K562 (cell line): Measurements from ENCODE around the gene PIM3. TPM values are rescaled to one million over a fixed set of nuclear protein-coding genes. Genes with fewer than 3 reads are reported as not detected.

Experiments
- ADNP ChIP-seq: fragments of 200-800 bp; sonication (Bioruptor generic); IDR thresholded peaks from 2 replicates; pipeline ENCODE4 v1.6.1; 2016; ENCODE audit warnings: missing genetic modification characterization, missing compliant biosample characterization
- BHLHE40 ChIP-seq: IDR thresholded peaks from 2 replicates; pipeline ENCODE4 v1.6.1; 2011; ENCODE audit warnings: low read length, improper control_type of control experiment
- FOXA1 ChIP-seq: fragments of 450-650 bp; IDR thresholded peaks from 2 replicates; pipeline ENCODE4 v1.6.1; 2016; ENCODE audit warnings: mild to moderate bottlenecking, borderline replicate concordance
- GABPB1 ChIP-seq: sonication (generic); formaldehyde crosslinking; IDR thresholded peaks from 2 replicates; pipeline ENCODE4 v1.8.0; 2022; ENCODE audit warnings: mild to moderate bottlenecking, missing genetic modification reagents
- PTRF ChIP-seq: fragments of 450-650 bp; IDR thresholded peaks from 2 replicates; pipeline ENCODE4 v1.6.1; 2016; ENCODE audit warnings: mild to moderate bottlenecking, missing genetic modification characterization, missing compliant biosample characterization
- SIN3A ChIP-seq, 2 experiments: fragments of 150-350 bp in 1 of 2; IDR thresholded peaks; 2 replicates each; pipeline ENCODE4 v1.6.1; 2011 to 2016; ENCODE audit warnings: borderline replicate concordance in 2 of 2, low read depth in 2 of 2, low read length in 2 of 2, mild to moderate bottlenecking in 2 of 2, moderate library complexity in 2 of 2; ENCODE audit not compliant: control insufficient read depth in 1 of 2
- TGIF2 ChIP-seq: sonication (generic); formaldehyde crosslinking; IDR thresholded peaks from 2 replicates; pipeline ENCODE4 v1.8.1; 2022; ENCODE audit warnings: mild to moderate bottlenecking, missing genetic modification reagents, moderate library complexity
- ZBTB7A ChIP-seq: IDR thresholded peaks from 2 replicates; pipeline ENCODE4 v1.6.1; 2011; ENCODE audit warnings: low read depth, mild to moderate bottlenecking, low read length, moderate library complexity, borderline replicate concordance; ENCODE audit not compliant: control insufficient read depth
- ZNF696 ChIP-seq: fragments of 250-450 bp; sonication (Bioruptor Pico); conservative IDR thresholded peaks from 2 replicates; pipeline ENCODE4 v1.4.0; 2020; ENCODE audit warnings: mild to moderate bottlenecking, moderate library complexity
- ZNF780A ChIP-seq: fragments of 250-450 bp; sonication (Bioruptor Pico); IDR thresholded peaks from 2 replicates; pipeline ENCODE4 v1.5.0; 2021; ENCODE audit warnings: mild to moderate bottlenecking
- polyA plus RNA-seq, 8 experiments: library from polyadenylated mRNA; depleted of rRNA in 4 of 8; stranded (reverse) in 5 of 8; unstranded in 3 of 8; fragments of >200 nt; fragmentation: Nextera tagmentation in 2 of 8; fragmentation: Illumina TruSeq in 1 of 8; extraction: Ambion mirVana in 2 of 8; extraction: Trizol in 1 of 8; gene quantifications; 2 replicates each; pipeline versions ENCODE4 v1.2.1 to v1.2.3, GENCODE V29; 2011 to 2014; ENCODE audit warnings: inconsistent platforms in 1 of 8, missing spikeins in 1 of 8
- total RNA-seq, 7 experiments: library from RNA; depleted of rRNA in 6 of 7; stranded (reverse); fragments of >200 nt in 6 of 7; fragmentation: Illumina TruSeq in 2 of 7; extraction: Trizol in 2 of 7; gene quantifications; 2 replicates each; pipeline versions ENCODE4 v1.2.1 to v1.2.3, GENCODE V29; 2011 to 2021; ENCODE audit warnings: low replicate concordance in 1 of 7
- TF ChIP-seq, protein P1 (sequence below): fragments of 250-450 bp; sonication (Bioruptor Pico); IDR thresholded peaks from 2 replicates; pipeline ENCODE4 v1.8.0; 2021; ENCODE audit warnings: borderline replicate concordance, mild to moderate bottlenecking, moderate library complexity; ENCODE audit not compliant: poor library complexity, severe bottlenecking
- TF ChIP-seq, protein P2 (sequence below): fragments of 450-650 bp; IDR thresholded peaks from 2 replicates; pipeline ENCODE4 v1.6.1; 2016; ENCODE audit warnings: antibody characterized with exemption
- TF ChIP-seq, protein P3 (sequence below): fragments of 200-600 bp; sonication (generic); IDR thresholded peaks from one replicate; pipeline ENCODE4 v1.6.1; 2012; ENCODE audit warnings: mild to moderate bottlenecking, low read depth, low read length, inconsistent platforms

PIM3 gene
- total and polyA plus RNA-seq, 9 of the 15 experiments (the other 6 are each of a cell fraction or from before 2014, with no cell fraction given): 0.24 to 40.5 (median 5.3) TPM

DNA sequence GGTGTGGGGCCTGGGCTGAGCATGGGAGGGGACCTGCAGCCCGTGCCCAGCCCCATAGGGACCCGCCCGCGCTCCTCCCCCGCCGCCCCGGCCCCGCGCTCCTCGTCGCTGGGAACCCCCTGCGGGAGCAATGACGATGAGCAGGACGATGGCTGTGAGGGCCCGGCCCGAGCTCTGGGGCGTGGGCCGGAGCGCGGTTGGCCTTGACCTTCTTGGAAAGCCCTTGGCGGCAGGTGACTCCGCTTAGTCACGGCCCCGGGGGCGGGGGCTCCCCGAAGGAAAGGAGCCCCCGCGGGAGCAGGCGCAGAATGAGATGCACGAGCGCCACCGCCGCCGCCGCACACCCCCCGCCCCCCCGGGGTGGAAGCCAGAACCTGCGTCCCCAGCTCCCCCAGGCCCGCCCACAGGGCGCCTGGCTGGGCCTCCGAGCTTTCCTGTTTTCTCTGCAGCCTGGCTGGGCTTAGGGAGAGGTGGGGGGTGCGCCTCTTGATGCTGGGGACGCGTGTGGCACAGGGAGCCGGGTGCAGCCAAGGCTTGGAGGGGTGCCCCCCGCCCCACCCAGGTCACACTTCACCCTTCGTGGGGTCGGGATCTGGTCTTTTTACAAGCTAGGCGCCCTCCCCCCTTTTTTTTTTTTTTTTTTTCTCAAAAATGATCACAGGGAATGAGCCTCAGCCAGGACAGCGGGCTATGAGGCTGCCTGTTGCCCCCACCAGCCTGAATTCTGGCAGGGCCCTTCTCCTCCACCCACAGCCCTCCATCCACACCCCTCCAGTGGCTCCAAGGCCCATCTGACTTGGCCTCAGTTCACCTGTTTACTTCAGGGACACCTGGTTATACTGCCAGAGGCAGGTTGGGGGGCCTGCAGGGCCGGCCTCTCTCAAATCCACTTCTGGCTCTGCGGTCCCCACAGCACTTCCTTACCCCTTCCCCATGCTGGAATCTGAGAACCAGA is 24.3 kb upstream of the PIM3 start (continued):
- TF ChIP-seq ZNF780A (CRISPR knock-in tag): no peak
- TF ChIP-seq, protein P1, sequence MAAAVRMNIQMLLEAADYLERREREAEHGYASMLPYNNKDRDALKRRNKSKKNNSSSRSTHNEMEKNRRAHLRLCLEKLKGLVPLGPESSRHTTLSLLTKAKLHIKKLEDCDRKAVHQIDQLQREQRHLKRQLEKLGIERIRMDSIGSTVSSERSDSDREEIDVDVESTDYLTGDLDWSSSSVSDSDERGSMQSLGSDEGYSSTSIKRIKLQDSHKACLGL (CRISPR knock-in tag): no peak
- TF ChIP-seq FOXA1: no peak
- TF ChIP-seq, protein P2, sequence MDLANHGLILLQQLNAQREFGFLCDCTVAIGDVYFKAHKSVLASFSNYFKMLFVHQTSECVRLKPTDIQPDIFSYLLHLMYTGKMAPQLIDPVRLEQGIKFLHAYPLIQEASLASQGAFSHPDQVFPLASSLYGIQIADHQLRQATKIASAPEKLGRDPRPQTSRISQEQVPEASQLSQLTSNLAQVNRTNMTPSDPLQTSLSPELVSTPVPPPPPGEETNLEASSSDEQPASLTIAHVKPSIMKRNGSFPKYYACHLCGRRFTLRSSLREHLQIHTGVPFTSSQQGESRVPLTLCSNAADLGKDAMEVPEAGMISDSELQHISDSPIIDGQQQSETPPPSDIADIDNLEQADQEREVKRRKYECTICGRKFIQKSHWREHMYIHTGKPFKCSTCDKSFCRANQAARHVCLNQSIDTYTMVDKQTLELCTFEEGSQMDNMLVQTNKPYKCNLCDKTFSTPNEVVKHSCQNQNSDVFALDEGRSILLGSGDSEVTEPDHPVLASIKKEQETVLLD: no peak
- peak; percentile 96 for TF ChIP-seq BHLHE40
- TF ChIP-seq ZNF696 (CRISPR knock-in tag): no peak
- TF ChIP-seq PTRF (tag): no peak
- TF ChIP-seq ADNP (tag): no peak
- TF ChIP-seq SIN3A (IDR thresholded peaks at IDR 0.05; ENCODE audit: borderline replicate concordance in 2 of 2, control insufficient read depth in 1 of 2, low read depth in 2 of 2, low read length in 2 of 2): 0 out of 4 replicates have a peak, but pooled peaks of 1 of the 2 experiments have one; percentile 17
- TF ChIP-seq TGIF2: no peak
- no peak for TF ChIP-seq GABPB1 (CRISPR knock-in tag)
- peak; percentile 96 for TF ChIP-seq ZBTB7A
- TF ChIP-seq, protein P3, sequence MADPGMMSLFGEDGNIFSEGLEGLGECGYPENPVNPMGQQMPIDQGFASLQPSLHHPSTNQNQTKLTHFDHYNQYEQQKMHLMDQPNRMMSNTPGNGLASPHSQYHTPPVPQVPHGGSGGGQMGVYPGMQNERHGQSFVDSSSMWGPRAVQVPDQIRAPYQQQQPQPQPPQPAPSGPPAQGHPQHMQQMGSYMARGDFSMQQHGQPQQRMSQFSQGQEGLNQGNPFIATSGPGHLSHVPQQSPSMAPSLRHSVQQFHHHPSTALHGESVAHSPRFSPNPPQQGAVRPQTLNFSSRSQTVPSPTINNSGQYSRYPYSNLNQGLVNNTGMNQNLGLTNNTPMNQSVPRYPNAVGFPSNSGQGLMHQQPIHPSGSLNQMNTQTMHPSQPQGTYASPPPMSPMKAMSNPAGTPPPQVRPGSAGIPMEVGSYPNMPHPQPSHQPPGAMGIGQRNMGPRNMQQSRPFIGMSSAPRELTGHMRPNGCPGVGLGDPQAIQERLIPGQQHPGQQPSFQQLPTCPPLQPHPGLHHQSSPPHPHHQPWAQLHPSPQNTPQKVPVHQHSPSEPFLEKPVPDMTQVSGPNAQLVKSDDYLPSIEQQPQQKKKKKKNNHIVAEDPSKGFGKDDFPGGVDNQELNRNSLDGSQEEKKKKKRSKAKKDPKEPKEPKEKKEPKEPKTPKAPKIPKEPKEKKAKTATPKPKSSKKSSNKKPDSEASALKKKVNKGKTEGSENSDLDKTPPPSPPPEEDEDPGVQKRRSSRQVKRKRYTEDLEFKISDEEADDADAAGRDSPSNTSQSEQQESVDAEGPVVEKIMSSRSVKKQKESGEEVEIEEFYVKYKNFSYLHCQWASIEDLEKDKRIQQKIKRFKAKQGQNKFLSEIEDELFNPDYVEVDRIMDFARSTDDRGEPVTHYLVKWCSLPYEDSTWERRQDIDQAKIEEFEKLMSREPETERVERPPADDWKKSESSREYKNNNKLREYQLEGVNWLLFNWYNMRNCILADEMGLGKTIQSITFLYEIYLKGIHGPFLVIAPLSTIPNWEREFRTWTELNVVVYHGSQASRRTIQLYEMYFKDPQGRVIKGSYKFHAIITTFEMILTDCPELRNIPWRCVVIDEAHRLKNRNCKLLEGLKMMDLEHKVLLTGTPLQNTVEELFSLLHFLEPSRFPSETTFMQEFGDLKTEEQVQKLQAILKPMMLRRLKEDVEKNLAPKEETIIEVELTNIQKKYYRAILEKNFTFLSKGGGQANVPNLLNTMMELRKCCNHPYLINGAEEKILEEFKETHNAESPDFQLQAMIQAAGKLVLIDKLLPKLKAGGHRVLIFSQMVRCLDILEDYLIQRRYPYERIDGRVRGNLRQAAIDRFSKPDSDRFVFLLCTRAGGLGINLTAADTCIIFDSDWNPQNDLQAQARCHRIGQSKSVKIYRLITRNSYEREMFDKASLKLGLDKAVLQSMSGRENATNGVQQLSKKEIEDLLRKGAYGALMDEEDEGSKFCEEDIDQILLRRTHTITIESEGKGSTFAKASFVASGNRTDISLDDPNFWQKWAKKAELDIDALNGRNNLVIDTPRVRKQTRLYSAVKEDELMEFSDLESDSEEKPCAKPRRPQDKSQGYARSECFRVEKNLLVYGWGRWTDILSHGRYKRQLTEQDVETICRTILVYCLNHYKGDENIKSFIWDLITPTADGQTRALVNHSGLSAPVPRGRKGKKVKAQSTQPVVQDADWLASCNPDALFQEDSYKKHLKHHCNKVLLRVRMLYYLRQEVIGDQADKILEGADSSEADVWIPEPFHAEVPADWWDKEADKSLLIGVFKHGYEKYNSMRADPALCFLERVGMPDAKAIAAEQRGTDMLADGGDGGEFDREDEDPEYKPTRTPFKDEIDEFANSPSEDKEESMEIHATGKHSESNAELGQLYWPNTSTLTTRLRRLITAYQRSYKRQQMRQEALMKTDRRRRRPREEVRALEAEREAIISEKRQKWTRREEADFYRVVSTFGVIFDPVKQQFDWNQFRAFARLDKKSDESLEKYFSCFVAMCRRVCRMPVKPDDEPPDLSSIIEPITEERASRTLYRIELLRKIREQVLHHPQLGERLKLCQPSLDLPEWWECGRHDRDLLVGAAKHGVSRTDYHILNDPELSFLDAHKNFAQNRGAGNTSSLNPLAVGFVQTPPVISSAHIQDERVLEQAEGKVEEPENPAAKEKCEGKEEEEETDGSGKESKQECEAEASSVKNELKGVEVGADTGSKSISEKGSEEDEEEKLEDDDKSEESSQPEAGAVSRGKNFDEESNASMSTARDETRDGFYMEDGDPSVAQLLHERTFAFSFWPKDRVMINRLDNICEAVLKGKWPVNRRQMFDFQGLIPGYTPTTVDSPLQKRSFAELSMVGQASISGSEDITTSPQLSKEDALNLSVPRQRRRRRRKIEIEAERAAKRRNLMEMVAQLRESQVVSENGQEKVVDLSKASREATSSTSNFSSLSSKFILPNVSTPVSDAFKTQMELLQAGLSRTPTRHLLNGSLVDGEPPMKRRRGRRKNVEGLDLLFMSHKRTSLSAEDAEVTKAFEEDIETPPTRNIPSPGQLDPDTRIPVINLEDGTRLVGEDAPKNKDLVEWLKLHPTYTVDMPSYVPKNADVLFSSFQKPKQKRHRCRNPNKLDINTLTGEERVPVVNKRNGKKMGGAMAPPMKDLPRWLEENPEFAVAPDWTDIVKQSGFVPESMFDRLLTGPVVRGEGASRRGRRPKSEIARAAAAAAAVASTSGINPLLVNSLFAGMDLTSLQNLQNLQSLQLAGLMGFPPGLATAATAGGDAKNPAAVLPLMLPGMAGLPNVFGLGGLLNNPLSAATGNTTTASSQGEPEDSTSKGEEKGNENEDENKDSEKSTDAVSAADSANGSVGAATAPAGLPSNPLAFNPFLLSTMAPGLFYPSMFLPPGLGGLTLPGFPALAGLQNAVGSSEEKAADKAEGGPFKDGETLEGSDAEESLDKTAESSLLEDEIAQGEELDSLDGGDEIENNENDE: no peak
